Stimulated activated CD4-positive, alpha-beta T cell treated with anti-CD3 and anti-CD28 coated beads, Interleukin-4, amount 100 ng/mL, for 4 hours (primary cell): ENCODE measurements around the gene DENND1B.
"Not testable (repeated sequence)": the region's sequence is repeated elsewhere in the genome, so short reads cannot be mapped to it uniquely, and the experiment has no call there.

Experiments used
- DNase-seq, 2 experiments: peaks; one replicate each; pipeline ENCODE4 v3.0.0-alpha.2; 2020

Gene DENND1B

GRCh38 chr1:197782722-197783360 lies 7.6 kb upstream of the DENND1B start:
- no peak for DNase-seq

- no peak for DNase-seq
Measured at GRCh38 chr1:197781968-197782721, 6.9 kb upstream of the DENND1B start.

GRCh38 chr1:197779921-197780320 lies 4.6 kb upstream of the DENND1B start:
- no peak for DNase-seq

GRCh38 chr1:197778366-197778945 lies 3.2 kb upstream of the DENND1B start:
- DNase-seq, result no peak

- peak in 1 of 2 experiments; percentile 23 for DNase-seq
Measured at GRCh38 chr1:197776351-197777105, 1.2 kb upstream of the DENND1B start.

- peak; percentile 40 to 41 for DNase-seq
Measured at GRCh38 chr1:197774466-197775281, 606 bp downstream of the DENND1B start.

GRCh38 chr1:197773856-197774255 lies 1.4 kb downstream of the DENND1B start:
- no peak for DNase-seq

GRCh38 chr1:197771904-197772556 lies 3.2 kb downstream of the DENND1B start:
- no peak for DNase-seq

GRCh38 chr1:197771386-197771785 lies 3.9 kb downstream of the DENND1B start:
- no peak for DNase-seq

GRCh38 chr1:197770243-197770642 lies 5.0 kb downstream of the DENND1B start:
- DNase-seq, result no peak

- no peak for DNase-seq
Measured at GRCh38 chr1:197769287-197769686, 6.0 kb downstream of the DENND1B start.

GRCh38 chr1:197768014-197768805 lies 7.1 kb downstream of the DENND1B start:
- no peak for DNase-seq

GRCh38 chr1:197763769-197764168 lies 11.5 kb downstream of the DENND1B start:
- no peak for DNase-seq

GRCh38 chr1:197763307-197763706 lies 12.0 kb downstream of the DENND1B start:
- DNase-seq, result no peak

- DNase-seq, result no peak
Measured at GRCh38 chr1:197761654-197762053, 13.6 kb downstream of the DENND1B start.

GRCh38 chr1:197755553-197755952 lies 19.7 kb downstream of the DENND1B start:
- not testable (repeated sequence) for DNase-seq

- DNase-seq, result not testable (repeated sequence)
Measured at GRCh38 chr1:197752652-197753164, 22.6 kb downstream of the DENND1B start.

- no peak for DNase-seq
Measured at GRCh38 chr1:197750366-197750765, 24.9 kb downstream of the DENND1B start.

- DNase-seq, result no peak
Measured at GRCh38 chr1:197745911-197746310, 29.4 kb downstream of the DENND1B start.

- no peak for DNase-seq
Measured at GRCh38 chr1:197744979-197745378, 30.3 kb downstream of the DENND1B start.

GRCh38 chr1:197743578-197743977 lies 31.7 kb downstream of the DENND1B start:
- DNase-seq, result no peak
